Esophagus muscularis mucosa (tissue), 4 donors: ENCODE data around the gene NSMF. TPM values are rescaled to one million over a fixed set of nuclear protein-coding genes. Genes with fewer than 3 reads are reported as not detected.

Experiments
- DNase-seq: peaks from one replicate; pipeline ENCODE4 v3.0.0-alpha.2; 2017; ENCODE audit errors: extremely low spot score
- H3K27ac ChIP-seq, 4 donors: fragments of 200-600 bp; sonication (generic); replicated peaks in 1 of 4; 1 replicate in 3 of 4; 2 replicates in 1 of 4; pipeline ENCODE4 v1.5.1; 2016 to 2019; ENCODE audit warnings: mild to moderate bottlenecking in 1 of 4
- H3K27me3 ChIP-seq, 4 donors: fragments of 200-600 bp; sonication (generic); one replicate each; pipeline versions ENCODE4 v1.5.1 to v1.6.0; 2016 to 2019
- H3K36me3 ChIP-seq, 4 donors: fragments of 200-600 bp; sonication (generic); one replicate each; pipeline ENCODE4 v1.5.1; 2016 to 2019
- H3K4me1 ChIP-seq, 4 donors: fragments of 200-600 bp; sonication (generic); one replicate each; pipeline ENCODE4 v1.5.1; 2016 to 2019
- H3K4me3 ChIP-seq, 4 donors: fragments of 200-600 bp; sonication (generic); 1 replicate in 2 of 4; 2 replicates in 2 of 4; pipeline ENCODE4 v1.5.1; 2016 to 2019; ENCODE audit warnings: mild to moderate bottlenecking in 4 of 4, moderate library complexity in 1 of 4
- H3K9me3 ChIP-seq, 4 donors: fragments of 200-600 bp; sonication (generic); 1 replicate in 3 of 4; 2 replicates in 1 of 4; pipeline ENCODE4 v1.5.1; 2016 to 2019
- CTCF ChIP-seq, 3 experiments: fragments of 200-600 bp in 2 of 3; fragments of 450-650 bp in 1 of 3; sonication (generic) in 2 of 3; IDR thresholded peaks; one replicate each; pipeline ENCODE4 v1.5.1; 2017 to 2019; ENCODE audit warnings: antibody characterized with exemption in 3 of 3, mild to moderate bottlenecking in 2 of 3, moderate library complexity in 1 of 3
- EP300 ChIP-seq: sonication (generic); formaldehyde crosslinking; IDR thresholded peaks from one replicate; pipeline ENCODE4 v1.6.1; 2017; ENCODE audit warnings: antibody characterized with exemption
- POLR2A ChIP-seq: fragments of 450-650 bp; IDR thresholded peaks from one replicate; pipeline ENCODE4 v1.6.1; 2017; ENCODE audit warnings: antibody characterized with exemption, moderate library complexity, mild to moderate bottlenecking, low read depth
- POLR2AphosphoS5 ChIP-seq, 2 donors: sonication (generic); formaldehyde crosslinking; IDR thresholded peaks; one replicate each; pipeline ENCODE4 v1.6.1; 2017; ENCODE audit warnings: antibody characterized with exemption in 2 of 2
- WGBS: methylation state at CpG from one replicate; pipeline ENCODE4 v1.1.5; 2018; 5-methylcytosine and 5-hydroxymethylcytosine counted together
- intact Hi-C: fragments of 100-400 bp; cut with DNase I; formaldehyde crosslinking; loops from one replicate; pipeline ENCODE4 v1.15.1; 2023
- total RNA-seq, 4 donors: library from RNA; depleted of rRNA; stranded (reverse); fragments of >200 nt; gene quantifications; one replicate each; pipeline versions ENCODE4 v1.1.0 to v1.2.1, GENCODE V29; 2016

The NSMF gene
- total RNA-seq, 4 donors from 2014 or later: 41.9 to 71.0 (median 58.9) TPM

DNA sequence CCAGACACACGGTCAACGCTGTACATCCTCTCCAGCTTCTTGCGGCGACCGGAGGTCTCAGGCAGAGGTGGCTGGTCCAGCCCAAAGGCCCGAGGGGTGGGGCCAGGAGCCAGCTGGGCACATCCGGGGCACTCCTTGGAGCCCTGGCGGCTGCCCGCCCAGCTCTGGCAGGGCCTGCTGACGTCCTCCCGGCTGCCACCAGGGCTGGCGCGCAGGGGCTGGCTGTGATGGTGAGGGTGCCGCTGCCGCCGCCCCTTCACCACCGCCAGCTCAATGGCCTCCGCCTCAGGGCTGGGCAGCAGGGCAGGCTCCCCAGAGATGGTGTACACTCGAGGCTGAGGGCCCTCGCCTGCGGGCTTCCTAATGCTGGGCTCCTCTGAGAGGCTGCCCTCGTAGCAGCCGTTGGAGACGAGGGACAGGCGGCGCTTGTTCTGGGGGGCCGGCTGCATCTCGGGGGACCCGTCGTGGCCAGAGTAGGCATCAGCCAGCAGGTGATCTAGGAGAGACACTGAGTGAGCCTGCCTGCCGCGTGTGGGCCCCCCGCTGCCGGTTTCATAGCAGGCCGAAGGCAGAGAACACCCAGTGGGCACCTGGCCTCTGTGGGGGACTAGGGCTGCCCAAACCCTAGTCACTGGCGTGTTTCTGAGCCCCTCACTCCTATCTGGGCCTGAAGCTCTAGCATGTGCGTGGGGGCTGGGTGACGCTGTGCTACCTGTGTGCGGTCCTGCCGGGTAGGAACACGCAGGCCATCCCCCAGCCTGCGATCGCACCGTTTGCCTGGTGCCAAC is 1.5 kb downstream of the NSMF start:
- H3K4me3 ChIP-seq: peak overlapping the region; percentile 81 to 87 (median 86)
- peaks cover 4 to 39% (median 37%) of the 10 kb centered on the region in 4 donors for H3K36me3 ChIP-seq
- peaks cover 37 to 80% (median 75%) of the 10 kb centered on the region in 4 donors for H3K4me1 ChIP-seq
- peak overlapping the region; percentile 66 to 81 (median 79) for H3K27ac ChIP-seq
- H3K27me3 ChIP-seq: no peaks in the 10 kb centered on the region
- no peaks in the 10 kb centered on the region for H3K9me3 ChIP-seq
- 90% methylated on average over 6 of the region's 44 CpGs for WGBS
- TF ChIP-seq POLR2A (no peak), POLR2AphosphoS5 (IDR thresholded peaks at IDR 0.05) (no peak), CTCF (IDR thresholded peaks at IDR 0.05) (no peak), EP300 (no peak)
- intact Hi-C loops: no loop called here
- DNase-seq: no peak

DNA sequence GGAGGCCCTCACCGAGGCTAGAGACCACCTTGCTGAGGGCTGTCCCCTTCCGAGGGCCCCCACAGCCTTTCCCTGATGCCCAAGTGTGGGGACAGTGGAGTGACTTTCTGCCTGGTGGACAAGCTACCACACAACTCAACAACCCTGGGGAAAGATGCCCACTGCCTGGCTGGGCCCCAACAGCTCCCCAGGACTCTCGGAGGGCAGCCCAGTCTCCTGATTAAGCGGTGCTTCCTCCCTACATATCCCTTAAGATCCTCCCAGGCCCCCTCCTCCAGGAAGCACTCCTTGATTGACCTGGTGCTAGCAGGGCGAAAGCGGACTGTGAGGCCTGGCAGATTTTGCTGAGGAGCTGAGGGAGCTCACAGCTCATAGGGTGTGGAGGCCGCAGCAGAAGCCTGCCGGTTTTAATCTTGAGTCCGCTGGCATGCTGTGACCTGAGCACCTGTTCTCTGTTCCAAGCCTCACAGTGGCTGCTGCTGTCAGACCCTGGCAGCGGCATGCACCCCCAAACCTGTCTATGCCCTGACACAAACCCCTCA is 2.2 kb downstream of the NSMF start:
- no peak for DNase-seq
- peaks cover 6 to 43% (median 41%) of the 10 kb centered on the region in 4 donors for H3K36me3 ChIP-seq
- WGBS: 100% methylated on average over 1 of the region's 10 CpGs
- intact Hi-C loops: no loop called here
- no peaks in the 10 kb centered on the region for H3K27me3 ChIP-seq
- H3K9me3 ChIP-seq: no peaks in the 10 kb centered on the region
- H3K27ac ChIP-seq: peak overlapping the region in 3 of 4 donors; percentile 19 to 79 (median 79)
- no peak overlapping the region for H3K4me3 ChIP-seq
- H3K4me1 ChIP-seq: peaks cover 36 to 76% (median 73%) of the 10 kb centered on the region in 4 donors
- TF ChIP-seq POLR2AphosphoS5 (IDR thresholded peaks at IDR 0.05): no peak
- no peak for TF ChIP-seq POLR2A
- TF ChIP-seq CTCF (IDR thresholded peaks at IDR 0.05): no peak
- TF ChIP-seq EP300: no peak

GRCh38 chr9:137456061-137456863 is 2.9 kb downstream of the NSMF start:
- peak overlapping the region in 3 of 4 donors; percentile 19 to 79 (median 46) for H3K27ac ChIP-seq
- H3K36me3 ChIP-seq: peaks cover 6 to 43% (median 39%) of the 10 kb centered on the region in 4 donors
- intact Hi-C loops: no loop called here
- H3K27me3 ChIP-seq: no peaks in the 10 kb centered on the region
- peaks cover 31 to 70% (median 66%) of the 10 kb centered on the region in 4 donors for H3K4me1 ChIP-seq
- DNase-seq: no peak
- WGBS: 94% methylated on average over 11 of the region's 12 CpGs
- H3K4me3 ChIP-seq: no peak overlapping the region
- H3K9me3 ChIP-seq: no peaks in the 10 kb centered on the region
- no peak for TF ChIP-seq POLR2AphosphoS5 (IDR thresholded peaks at IDR 0.05)
- TF ChIP-seq POLR2A: no peak
- TF ChIP-seq EP300: no peak
- no peak for TF ChIP-seq CTCF (IDR thresholded peaks at IDR 0.05)

- Histone ChIP-seq H3K36me3 (peaks cover 6 to 43% (median 39%) of the 10 kb centered on the region in 4 donors), H3K27me3 (no peaks in the 10 kb centered on the region), H3K9me3 (no peaks in the 10 kb centered on the region), H3K27ac (peak overlapping the region in 2 of 4 donors; percentile 46 to 76), H3K4me1 (peaks cover 31 to 67% (median 62%) of the 10 kb centered on the region in 4 donors), H3K4me3 (no peak overlapping the region)
- intact Hi-C loops: no loop called here
- DNase-seq: no peak
- 95% methylated on average over 10 of the region's 18 CpGs for WGBS
- TF ChIP-seq POLR2AphosphoS5 (IDR thresholded peaks at IDR 0.05) (no peak), EP300 (no peak), POLR2A (no peak), CTCF (IDR thresholded peaks at IDR 0.05) (no peak)
Measured at GRCh38 chr9:137455359-137455991, 3.7 kb downstream of the NSMF start.
